DOHH2 (cell line): ENCODE results near the gene CYP26C1.

Source experiments
- H3F3A ChIP-seq: fragments of 200-600 bp; sonication (generic), shearing (Covaris generic); 2 replicates; pipeline ENCODE4 v1.6.0; 2016; ENCODE audit warnings: antibody characterized with exemption, mild to moderate bottlenecking; ENCODE audit not compliant: control insufficient read depth, insufficient read depth
- H3K27ac ChIP-seq: fragments of 200-600 bp; sonication (generic); 2 replicates; pipeline ENCODE4 v1.5.1; 2014; ENCODE audit warnings: low read depth, mild to moderate bottlenecking, low read length, moderate library complexity
- H3K27me3 ChIP-seq: fragments of 200-600 bp; sonication (generic); 2 replicates; pipeline ENCODE4 v1.6.1; 2014; ENCODE audit warnings: mild to moderate bottlenecking, low read length, mixed read lengths; ENCODE audit not compliant: control insufficient read depth
- H3K36me3 ChIP-seq: fragments of 200-600 bp; sonication (generic); 2 replicates; pipeline ENCODE4 v1.6.1; 2014; ENCODE audit warnings: mild to moderate bottlenecking, low read length, moderate library complexity, mixed read lengths; ENCODE audit not compliant: control insufficient read depth
- H3K4me1 ChIP-seq: fragments of 200-600 bp; sonication (generic); 2 replicates; pipeline ENCODE4 v1.6.1; 2014; ENCODE audit warnings: mild to moderate bottlenecking, low read length, mixed read lengths; ENCODE audit not compliant: control insufficient read depth
- H3K4me2 ChIP-seq: fragments of 200-600 bp; sonication (generic); 2 replicates; pipeline ENCODE4 v1.6.0; 2014; ENCODE audit warnings: mild to moderate bottlenecking, low read length, moderate library complexity
- H3K4me3 ChIP-seq: fragments of 200-600 bp; sonication (generic); 2 replicates; pipeline ENCODE4 v1.5.1; 2014; ENCODE audit warnings: mild to moderate bottlenecking, low read length, mixed read lengths
- H3K79me2 ChIP-seq: fragments of 200-600 bp; sonication (generic); 2 replicates; pipeline ENCODE4 v1.6.1; 2014; ENCODE audit warnings: mild to moderate bottlenecking, low read length, mixed read lengths; ENCODE audit not compliant: control insufficient read depth
- H3K9me2 ChIP-seq: fragments of 200-600 bp; sonication (generic); replicated peaks from 2 replicates; pipeline ENCODE4 v1.6.1; 2014; ENCODE audit warnings: mild to moderate bottlenecking, low read length, mixed read lengths; ENCODE audit not compliant: control insufficient read depth
- H3K9me3 ChIP-seq: fragments of 200-600 bp; sonication (generic); 2 replicates; pipeline ENCODE4 v1.6.1; 2014; ENCODE audit warnings: antibody characterized with exemption, low read length, mixed read lengths; ENCODE audit not compliant: control insufficient read depth, insufficient read depth
- H4K20me1 ChIP-seq: fragments of 200-600 bp; sonication (generic); 2 replicates; pipeline ENCODE4 v1.6.0; 2014; ENCODE audit warnings: low read depth, mild to moderate bottlenecking, antibody characterized with exemption, low read length, moderate library complexity; ENCODE audit not compliant: control insufficient read depth, insufficient read depth
- EZH2phosphoT487 ChIP-seq: fragments of 200-600 bp; sonication (generic); IDR thresholded peaks from 2 replicates; pipeline ENCODE4 v1.6.1; 2017; ENCODE audit warnings: borderline replicate concordance, mild to moderate bottlenecking, antibody characterized with exemption, low read length, moderate library complexity, mixed read lengths
- TF ChIP-seq, protein P1 (sequence below): fragments of 200-600 bp; sonication (generic); IDR thresholded peaks from one replicate; pipeline ENCODE4 v1.5.1; 2014; ENCODE audit warnings: antibody characterized with exemption, mild to moderate bottlenecking, low read depth, low read length; ENCODE audit not compliant: poor library complexity, severe bottlenecking

CYP26C1 gene

DNA sequence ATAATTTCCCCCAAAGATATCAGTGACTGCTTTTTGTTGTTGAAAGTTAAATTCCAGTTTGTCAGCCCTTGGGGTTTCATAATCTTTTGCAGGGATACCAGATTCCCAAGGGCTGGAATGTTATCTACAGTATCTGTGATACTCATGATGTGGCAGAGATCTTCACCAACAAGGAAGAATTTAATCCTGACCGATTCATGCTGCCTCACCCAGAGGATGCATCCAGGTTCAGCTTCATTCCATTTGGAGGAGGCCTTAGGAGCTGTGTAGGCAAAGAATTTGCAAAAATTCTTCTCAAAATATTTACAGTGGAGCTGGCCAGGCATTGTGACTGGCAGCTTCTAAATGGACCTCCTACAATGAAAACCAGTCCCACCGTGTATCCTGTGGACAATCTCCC lies 16.3 kb downstream of the CYP26C1 start:
- Histone ChIP-seq H3K79me2 (no peaks in the 10 kb centered on the region), H3K9me3 (no peaks in the 10 kb centered on the region), H3K4me1 (peaks cover 20% of the 10 kb centered on the region), H3K36me3 (no peaks in the 10 kb centered on the region), H3K9me2 (no peaks in the 10 kb centered on the region), H4K20me1 (no peaks in the 10 kb centered on the region), H3K27ac (no peak overlapping the region), H3K4me2 (no peak overlapping the region), H3K4me3 (no peak overlapping the region), H3K27me3 (peaks cover 60% of the 10 kb centered on the region), H3F3A (no peaks in the 10 kb centered on the region)
- TF ChIP-seq, protein P1, sequence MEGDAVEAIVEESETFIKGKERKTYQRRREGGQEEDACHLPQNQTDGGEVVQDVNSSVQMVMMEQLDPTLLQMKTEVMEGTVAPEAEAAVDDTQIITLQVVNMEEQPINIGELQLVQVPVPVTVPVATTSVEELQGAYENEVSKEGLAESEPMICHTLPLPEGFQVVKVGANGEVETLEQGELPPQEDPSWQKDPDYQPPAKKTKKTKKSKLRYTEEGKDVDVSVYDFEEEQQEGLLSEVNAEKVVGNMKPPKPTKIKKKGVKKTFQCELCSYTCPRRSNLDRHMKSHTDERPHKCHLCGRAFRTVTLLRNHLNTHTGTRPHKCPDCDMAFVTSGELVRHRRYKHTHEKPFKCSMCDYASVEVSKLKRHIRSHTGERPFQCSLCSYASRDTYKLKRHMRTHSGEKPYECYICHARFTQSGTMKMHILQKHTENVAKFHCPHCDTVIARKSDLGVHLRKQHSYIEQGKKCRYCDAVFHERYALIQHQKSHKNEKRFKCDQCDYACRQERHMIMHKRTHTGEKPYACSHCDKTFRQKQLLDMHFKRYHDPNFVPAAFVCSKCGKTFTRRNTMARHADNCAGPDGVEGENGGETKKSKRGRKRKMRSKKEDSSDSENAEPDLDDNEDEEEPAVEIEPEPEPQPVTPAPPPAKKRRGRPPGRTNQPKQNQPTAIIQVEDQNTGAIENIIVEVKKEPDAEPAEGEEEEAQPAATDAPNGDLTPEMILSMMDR: no peak
- TF ChIP-seq EZH2phosphoT487: no peak

DNA sequence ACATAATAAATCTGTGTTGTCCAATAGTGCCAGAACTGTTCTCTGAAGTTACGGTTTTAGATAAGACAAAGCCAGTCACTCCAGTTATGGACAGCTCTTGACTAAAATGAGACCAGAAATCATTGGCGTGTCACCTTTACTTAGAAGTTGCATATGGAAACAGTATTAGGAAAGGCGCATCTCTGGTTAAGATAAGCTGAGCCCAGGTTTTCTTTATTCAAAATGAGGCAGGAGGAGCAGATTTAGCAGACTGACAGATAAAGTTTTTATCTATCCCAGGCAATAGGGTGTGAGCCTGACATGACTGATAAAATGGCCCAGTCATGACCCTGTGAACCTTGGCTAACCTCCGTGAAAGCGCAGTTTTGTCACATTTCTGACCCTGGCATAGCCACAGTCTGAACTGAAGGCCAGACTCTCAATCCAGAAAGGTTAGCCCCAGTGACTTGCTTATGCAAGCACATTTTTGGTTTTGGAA lies 17.3 kb downstream of the CYP26C1 start:
- Histone ChIP-seq H3K79me2 (no peaks in the 10 kb centered on the region), H3F3A (no peaks in the 10 kb centered on the region), H4K20me1 (no peaks in the 10 kb centered on the region), H3K9me2 (no peaks in the 10 kb centered on the region), H3K4me2 (no peak overlapping the region), H3K27ac (no peak overlapping the region), H3K4me3 (no peak overlapping the region), H3K27me3 (peaks cover 50% of the 10 kb centered on the region), H3K36me3 (no peaks in the 10 kb centered on the region), H3K9me3 (no peaks in the 10 kb centered on the region), H3K4me1 (peaks cover 16% of the 10 kb centered on the region)
- TF ChIP-seq EZH2phosphoT487: no peak
- TF ChIP-seq, protein P1: no peak

DNA sequence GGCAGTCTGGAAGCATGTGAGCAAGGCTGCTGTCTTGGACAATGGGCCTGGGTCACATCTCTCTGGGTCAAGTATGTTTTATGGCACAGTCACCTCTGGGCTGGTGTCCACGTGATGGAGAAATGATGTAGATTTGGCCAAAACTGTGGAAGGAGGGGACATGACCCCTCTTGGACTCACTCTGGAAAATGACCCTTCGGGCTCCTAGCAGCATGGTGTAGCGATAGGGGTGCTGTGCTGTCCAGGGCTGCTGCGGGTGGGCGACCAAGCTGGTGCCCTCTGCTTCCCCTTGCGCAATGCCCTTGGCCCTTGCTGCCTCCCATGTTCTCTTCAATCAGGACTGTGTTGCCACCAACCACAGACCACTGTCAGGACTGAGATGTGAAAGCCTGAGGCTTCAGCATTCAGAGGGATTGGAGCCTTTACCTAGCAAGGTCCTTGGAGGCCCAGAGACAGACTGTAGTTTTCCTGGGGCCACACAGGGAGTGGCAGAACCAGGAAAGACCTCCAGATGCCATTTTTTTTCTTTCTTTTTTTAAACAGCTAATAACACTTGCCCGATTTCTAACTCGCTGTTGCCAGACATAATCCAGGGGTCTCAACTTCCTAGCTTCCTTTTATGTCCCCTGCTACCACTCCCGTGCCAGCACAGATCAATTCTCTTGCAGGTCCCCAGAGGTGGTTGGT lies 19.2 kb downstream of the CYP26C1 start:
- no peak overlapping the region for H3K4me3 ChIP-seq
- TF ChIP-seq, protein P1: no peak
- no peak for TF ChIP-seq EZH2phosphoT487
- H3K9me2 ChIP-seq: no peaks in the 10 kb centered on the region
- no peaks in the 10 kb centered on the region for H3K79me2 ChIP-seq
- peaks cover 5% of the 10 kb centered on the region; the same call in 1 of the 2 replicates for H3K4me1 ChIP-seq
- H3K9me3 ChIP-seq: no peaks in the 10 kb centered on the region
- peak overlapping the region; percentile 26; the same call in 1 of the 2 replicates for H3K4me2 ChIP-seq
- no peak overlapping the region for H3K27ac ChIP-seq
- peaks cover 32% of the 10 kb centered on the region for H3K27me3 ChIP-seq
- H4K20me1 ChIP-seq: no peaks in the 10 kb centered on the region
- H3F3A ChIP-seq: no peaks in the 10 kb centered on the region
- no peaks in the 10 kb centered on the region for H3K36me3 ChIP-seq
